Mesenchymal stem cell (in vitro differentiated cells and primary cell): ENCODE data around the gene SPANXN5. TPM values are rescaled to one million over a fixed set of nuclear protein-coding genes. Genes with fewer than 3 reads are reported as not detected.

Experiments used
- small RNA-seq: library from polyadenylated mRNA; stranded (forward); fragments of <200 nt; extraction: miRNeasy Mini kit (QIAGEN cat#:217004); gene quantifications from one replicate; pipeline ENCODE3, GENCODE V24; 2013; ENCODE audit warnings: low read depth

Gene SPANXN5

Small RNAs within 50 kb of the gene (small RNA-seq; reads per million reads assigned to genes)
- not detected for gene AC244505.6
- not detected for gene AC244505.7
